ACHN (cell line): Measurements from ENCODE around the gene ERCC6.

ENCODE experiments used
- DNase-seq: peaks from one replicate; pipeline ENCODE4 v3.0.0-alpha.2; 2015
- in situ Hi-C: cut with HindIII; loops from 2 replicates; pipeline ENCODE4 v1.10.0; 2017; ENCODE audit warnings: low sequenced_read_pairs, low pct_ligation_motif_present, low pct_unique_long_range_greater_than_20kb

ERCC6 gene

GRCh38 chr10:49556723-49557122, 17.8 kb upstream of the ERCC6 start:
- DNase-seq, result no peak
- in situ Hi-C loops, result no loop called here

- in situ Hi-C loops, result no loop called here
- no peak for DNase-seq
Observed at GRCh38 chr10:49552277-49552676, 13.4 kb upstream of the ERCC6 start.

GRCh38 chr10:49550563-49550962, 11.6 kb upstream of the ERCC6 start:
- in situ Hi-C loops, result no loop called here
- no peak for DNase-seq

GRCh38 chr10:49549640-49550346, 10.9 kb upstream of the ERCC6 start:
- no peak for DNase-seq
- in situ Hi-C loops, result no loop called here

GRCh38 chr10:49543604-49544003, 4.7 kb upstream of the ERCC6 start:
- no peak for DNase-seq
- in situ Hi-C loops, result no loop called here

- in situ Hi-C loops, result no loop called here
- no peak for DNase-seq
Observed at GRCh38 chr10:49542353-49542752, 3.4 kb upstream of the ERCC6 start.

GRCh38 chr10:49541762-49542161, 2.8 kb upstream of the ERCC6 start:
- no peak for DNase-seq
- in situ Hi-C loops, result no loop called here

GRCh38 chr10:49540056-49540797, 1.3 kb upstream of the ERCC6 start:
- in situ Hi-C loops, result no loop called here
- no peak for DNase-seq

GRCh38 chr10:49539320-49539885, 482 bp upstream of the ERCC6 start:
- peak; percentile 43 for DNase-seq
- in situ Hi-C loops, result no loop called here

- in situ Hi-C loops, result no loop called here
- DNase-seq, result no peak
Observed at GRCh38 chr10:49534670-49535381, 4.1 kb downstream of the ERCC6 start.

GRCh38 chr10:49532461-49532860, 6.5 kb downstream of the ERCC6 start:
- in situ Hi-C loops, result no loop called here

GRCh38 chr10:49528977-49529506, 9.9 kb downstream of the ERCC6 start:
- in situ Hi-C loops, result no loop called here
- no peak for DNase-seq

More at GRCh38 chr10:49532461-49532860, 6.5 kb downstream of the ERCC6 start:
- no peak for DNase-seq

GRCh38 chr10:49527850-49528249, 11.1 kb downstream of the ERCC6 start:
- in situ Hi-C loops, result no loop called here
- DNase-seq, result no peak

- in situ Hi-C loops, result no loop called here
- no peak for DNase-seq
Observed at GRCh38 chr10:49527061-49527460, 11.9 kb downstream of the ERCC6 start.

GRCh38 chr10:49526619-49527018, 12.3 kb downstream of the ERCC6 start:
- in situ Hi-C loops, result no loop called here
- DNase-seq, result no peak

- in situ Hi-C loops, result no loop called here
- DNase-seq, result no peak
Observed at GRCh38 chr10:49524496-49524895, 14.4 kb downstream of the ERCC6 start.

- in situ Hi-C loops, result no loop called here
- DNase-seq, result no peak
Observed at GRCh38 chr10:49523301-49523700, 15.6 kb downstream of the ERCC6 start.

- in situ Hi-C loops, result no loop called here
- DNase-seq, result no peak
Observed at GRCh38 chr10:49521062-49521461, 17.9 kb downstream of the ERCC6 start.
